Erythroblast (primary cell): Measurements from ENCODE around the gene TGFBR3L.

Experiments used
- DNase-seq, 2 experiments: peaks; one replicate each; lab custom pipeline; 2025; lab: John Stamatoyannopoulos, UW
- GATA1 ChIP-seq: IDR thresholded peaks from 2 replicates; pipeline ENCODE4 v1.6.1; 2011; ENCODE audit warnings: low read depth, mild to moderate bottlenecking, control low read depth, low read length, moderate library complexity
- POLR2A ChIP-seq: IDR thresholded peaks from 2 replicates; pipeline ENCODE4 v1.6.1; 2011; ENCODE audit warnings: mild to moderate bottlenecking, low read length

TGFBR3L gene

GRCh38 chr19:7920519-7921301 lies 6.1 kb downstream of the TGFBR3L start:
- TF ChIP-seq POLR2A (no peak), GATA1 (no peak)
- DNase-seq, result peak; percentile 98 to 100

GRCh38 chr19:7921302-7921966 lies 6.8 kb downstream of the TGFBR3L start:
- TF ChIP-seq POLR2A, result no peak
- no peak for TF ChIP-seq GATA1
- no peak for DNase-seq

GRCh38 chr19:7921967-7922835 lies 7.6 kb downstream of the TGFBR3L start:
- DNase-seq, result no peak
- TF ChIP-seq POLR2A, result no peak
- no peak for TF ChIP-seq GATA1

GRCh38 chr19:7922836-7923195 lies 8.2 kb downstream of the TGFBR3L start:
- TF ChIP-seq POLR2A (no peak), GATA1 (no peak)
- DNase-seq, result no peak

- DNase-seq, result no peak
Observed at GRCh38 chr19:7923295-7924191, 8.9 kb downstream of the TGFBR3L start.

GRCh38 chr19:7924241-7924640 lies 9.6 kb downstream of the TGFBR3L start:
- TF ChIP-seq POLR2A (no peak), GATA1 (no peak)
- no peak for DNase-seq

More at GRCh38 chr19:7923295-7924191, 8.9 kb downstream of the TGFBR3L start:
- TF ChIP-seq GATA1, result no peak
- no peak for TF ChIP-seq POLR2A

- TF ChIP-seq POLR2A (no peak), GATA1 (no peak)
- DNase-seq, result no peak
Observed at GRCh38 chr19:7924651-7925170, 10.1 kb downstream of the TGFBR3L start.

- TF ChIP-seq POLR2A (no peak), GATA1 (no peak)
- peak; percentile 88 to 92 for DNase-seq
Observed at GRCh38 chr19:7925171-7925851, 10.7 kb downstream of the TGFBR3L start.

- peak; percentile 76 to 88 for DNase-seq
- no peak for TF ChIP-seq POLR2A
- TF ChIP-seq GATA1, result no peak
Observed at GRCh38 chr19:7926021-7926726, 11.5 kb downstream of the TGFBR3L start, which contains the start of gene CTXN1. Gene CTXN1 (minus strand): TSS chr19:7926135. CDS start chr19:7925538, 597 bp downstream.

- peak; percentile 16 for TF ChIP-seq POLR2A
- TF ChIP-seq GATA1, result no peak
- no peak for DNase-seq
Observed at GRCh38 chr19:7926727-7927604, 12.3 kb downstream of the TGFBR3L start.
